H1 (cell line): ENCODE data around the gene PLAAT2. TPM values are rescaled to one million over a fixed set of nuclear protein-coding genes. Genes with fewer than 3 reads are reported as not detected.

Experiments
- CTCF ChIA-PET: fragments of 300-600 bp; sonication (Branson Sonifier 250); formaldehyde crosslinking; loops from one replicate; lab custom pipeline; 2021; ENCODE audit not compliant: partially characterized antibody; lab: Charles Lee
- POLR2A ChIA-PET: fragments of 300-600 bp; sonication (Branson Sonifier 250); formaldehyde crosslinking; loops from one replicate; lab custom pipeline; 2021; ENCODE audit warnings: inconsistent platforms; ENCODE audit not compliant: partially characterized antibody; lab: Charles Lee
- DNase-seq, 2 experiments: peaks; one replicate each; pipeline versions ENCODE4 v3.0.0 to v3.0.0-alpha.2; 2010 to 2022; ENCODE audit warnings: low spot score in 2 of 2, low read depth in 1 of 2, mixed read lengths in 1 of 2
- FAIRE-seq: peaks from 2 replicates; lab custom pipeline; 2011; peaks lifted over from hg19 to GRCh38; lab: Jason Lieb, UNC
- H2AFZ ChIP-seq: 2 replicates; pipeline ENCODE4 v1.8.1; 2012; ENCODE audit warnings: low read length, inconsistent platforms
- H2AK5ac ChIP-seq: 2 replicates; pipeline ENCODE4 v1.6.1; 2013; ENCODE audit warnings: low read depth, low read length
- H2BK120ac ChIP-seq: replicated peaks from 2 replicates; pipeline ENCODE3; 2013; ENCODE audit warnings: low read depth, low read length, inconsistent platforms
- H2BK12ac ChIP-seq: 2 replicates; pipeline ENCODE4 v1.6.1; 2013; ENCODE audit warnings: low read depth, low read length
- H2BK15ac ChIP-seq: 2 replicates; pipeline ENCODE4 v1.6.1; 2013; ENCODE audit warnings: low read length
- H2BK20ac ChIP-seq: 2 replicates; pipeline ENCODE4 v1.6.1; 2013; ENCODE audit warnings: low read length
- H2BK5ac ChIP-seq: 2 replicates; pipeline ENCODE4 v1.6.1; 2013; ENCODE audit warnings: low read depth, low read length
- H3K14ac ChIP-seq: 2 replicates; pipeline ENCODE4 v1.6.1; 2013; ENCODE audit warnings: inconsistent platforms; ENCODE audit not compliant: insufficient read length
- H3K18ac ChIP-seq: 2 replicates; pipeline ENCODE4 v1.6.1; 2013; ENCODE audit warnings: low read length; ENCODE audit errors: extremely low read depth
- H3K23ac ChIP-seq: 2 replicates; pipeline ENCODE4 v1.6.1; 2013; ENCODE audit warnings: inconsistent platforms; ENCODE audit not compliant: insufficient read length
- H3K23me2 ChIP-seq: 2 replicates; pipeline ENCODE4 v1.6.1; 2013; ENCODE audit warnings: low read depth, low read length
- H3K27ac ChIP-seq: 2 replicates; pipeline ENCODE4 v1.6.1; 2011; ENCODE audit warnings: low read depth, low read length, inconsistent platforms
- H3K27me3 ChIP-seq, 4 experiments: replicated peaks in 1 of 4; 1 replicate in 1 of 4; 2 replicates in 3 of 4; pipeline versions ENCODE4 v1.6.1 to v1.8.1; 2011 to 2013; ENCODE audit warnings: low read length in 3 of 4, mild to moderate bottlenecking in 3 of 4, inconsistent platforms in 2 of 4, mixed read lengths in 2 of 4, moderate library complexity in 1 of 4; ENCODE audit not compliant: control insufficient read depth in 3 of 4, insufficient read depth in 3 of 4; ENCODE audit errors: extremely low read depth in 1 of 4
- H3K36me3 ChIP-seq, 4 experiments: 2 replicates each; pipeline versions ENCODE4 v1.6.1 to v1.8.1; 2011 to 2013; ENCODE audit warnings: mild to moderate bottlenecking in 4 of 4, low read length in 3 of 4, moderate library complexity in 2 of 4, control low read depth in 1 of 4, inconsistent platforms in 1 of 4; ENCODE audit not compliant: insufficient read depth in 4 of 4, control insufficient read depth in 2 of 4
- H3K4ac ChIP-seq: replicated peaks from 2 replicates; pipeline ENCODE3; 2013; ENCODE audit warnings: low read length, low read depth, mixed read lengths, inconsistent platforms; ENCODE audit not compliant: insufficient read length
- H3K4me1 ChIP-seq, 4 experiments: replicated peaks in 1 of 4; 1 replicate in 1 of 4; 2 replicates in 3 of 4; pipeline versions ENCODE4 v1.6.1 to v1.8.1; 2011 to 2013; ENCODE audit warnings: low read length in 3 of 4, inconsistent platforms in 2 of 4, mixed read lengths in 1 of 4; ENCODE audit not compliant: insufficient read depth in 4 of 4, control insufficient read depth in 3 of 4
- H3K4me2 ChIP-seq, 2 experiments: 2 replicates each; pipeline versions ENCODE4 v1.6.1 to v1.8.1; 2011 to 2013; ENCODE audit warnings: low read depth in 2 of 2, low read length in 2 of 2, control low read depth in 1 of 2, inconsistent platforms in 1 of 2, mild to moderate bottlenecking in 1 of 2; ENCODE audit not compliant: insufficient read depth in 1 of 2
- H3K4me3 ChIP-seq, 4 experiments: fragments of 200-600, 300-600 bp in 1 of 4; sonication (generic), shearing (Covaris generic), sonication (Bioruptor Twin) in 1 of 4; 2 replicates each; pipeline versions ENCODE4 v1.5.1 to v1.8.1; 2011 to 2016; ENCODE audit warnings: low read length in 4 of 4, low read depth in 3 of 4, control low read depth in 2 of 4, inconsistent platforms in 2 of 4, mild to moderate bottlenecking in 2 of 4, mixed read lengths in 1 of 4, moderate library complexity in 1 of 4; ENCODE audit not compliant: insufficient read depth in 2 of 4; ENCODE audit errors: extremely low read depth in 1 of 4
- H3K56ac ChIP-seq: replicated peaks from 2 replicates; pipeline ENCODE3; 2013; ENCODE audit warnings: low read depth, mild to moderate bottlenecking, mixed read lengths, low read length, inconsistent platforms; ENCODE audit not compliant: insufficient read length
- H3K79me1 ChIP-seq: 2 replicates; pipeline ENCODE4 v1.6.1; 2013; ENCODE audit warnings: low read depth, low read length, control low read depth
- H3K79me2 ChIP-seq, 2 experiments: 2 replicates each; pipeline versions ENCODE4 v1.6.1 to v1.8.1; 2012 to 2013; ENCODE audit warnings: low read length in 2 of 2, mild to moderate bottlenecking in 2 of 2, inconsistent platforms in 1 of 2; ENCODE audit not compliant: insufficient read depth in 2 of 2, control insufficient read depth in 1 of 2
- H3K9ac ChIP-seq, 4 experiments: replicated peaks in 1 of 4; 1 replicate in 1 of 4; 2 replicates in 3 of 4; pipeline versions ENCODE4 v1.6.1 to v1.8.1; 2011 to 2013; ENCODE audit warnings: low read depth in 3 of 4, low read length in 3 of 4, control low read depth in 2 of 4, mild to moderate bottlenecking in 2 of 4, moderate library complexity in 2 of 4, inconsistent platforms in 1 of 4; ENCODE audit errors: extremely low read depth in 1 of 4
- H3K9me3 ChIP-seq, 2 experiments: 2 replicates each; pipeline versions ENCODE4 v1.6.1 to v1.8.1; 2012 to 2013; ENCODE audit warnings: mild to moderate bottlenecking in 2 of 2, moderate library complexity in 2 of 2, control low read depth in 1 of 2, inconsistent platforms in 1 of 2, low read depth in 1 of 2, low read length in 1 of 2, mixed read lengths in 1 of 2; ENCODE audit not compliant: insufficient read depth in 2 of 2
- H4K20me1 ChIP-seq, 2 experiments: replicated peaks in 1 of 2; 2 replicates each; pipeline versions ENCODE3 to v1.8.1; 2011 to 2013; ENCODE audit warnings: inconsistent platforms in 2 of 2, low read length in 2 of 2, mild to moderate bottlenecking in 1 of 2; ENCODE audit not compliant: insufficient read depth in 2 of 2, control insufficient read depth in 1 of 2
- H4K5ac ChIP-seq: 2 replicates; pipeline ENCODE4 v1.6.1; 2013; ENCODE audit warnings: low read length, low read depth, mixed read lengths, inconsistent platforms; ENCODE audit not compliant: insufficient read length
- H4K8ac ChIP-seq: 2 replicates; pipeline ENCODE4 v1.8.0; 2013; ENCODE audit warnings: mild to moderate bottlenecking, moderate library complexity, low read length, inconsistent platforms; ENCODE audit not compliant: insufficient read depth; ENCODE audit errors: extremely low read depth
- H4K91ac ChIP-seq: replicated peaks from 2 replicates; pipeline ENCODE3; 2013; ENCODE audit warnings: low read length, mixed read lengths, inconsistent platforms; ENCODE audit not compliant: insufficient read length
- EZH2 ChIP-seq: fragments of 200-600 bp; sonication (generic); IDR thresholded peaks from 2 replicates; pipeline ENCODE4 v1.7.1; 2012; ENCODE audit warnings: low read depth, mild to moderate bottlenecking, moderate library complexity, low read length, inconsistent platforms; ENCODE audit not compliant: severe bottlenecking
- HDAC6 ChIP-seq: IDR thresholded peaks from one replicate; pipeline ENCODE4 v1.7.1; 2012; ENCODE audit warnings: low read depth, mild to moderate bottlenecking, inconsistent platforms, low read length, moderate library complexity
- JUND ChIP-seq: IDR thresholded peaks from 2 replicates; pipeline ENCODE4 v1.6.1; 2011; ENCODE audit warnings: mild to moderate bottlenecking, improper control_type of control experiment, low read length
- POLR2AphosphoS5 ChIP-seq: IDR thresholded peaks from 2 replicates; pipeline ENCODE4 v1.6.1; 2011; ENCODE audit warnings: low read depth, low read length
- RXRA ChIP-seq: IDR thresholded peaks from 2 replicates; pipeline ENCODE4 v1.6.1; 2011; ENCODE audit warnings: low read depth, mild to moderate bottlenecking, low read length, moderate library complexity; ENCODE audit not compliant: insufficient read depth
- TCF12 ChIP-seq: IDR thresholded peaks from 2 replicates; pipeline ENCODE4 v1.6.1; 2011; ENCODE audit warnings: low read depth, mild to moderate bottlenecking, low read length
- TEAD4 ChIP-seq: IDR thresholded peaks from 2 replicates; pipeline ENCODE4 v1.6.1; 2012; ENCODE audit warnings: low read depth, low read length, inconsistent platforms, mixed read lengths
- WGBS, 2 experiments: shearing (Covaris generic) in 1 of 2; methylation state at CpG; one replicate each; pipeline versions ENCODE4 v1.1.6 to v1.1.7; 2013 to 2015; ENCODE audit warnings: low lambda C conversion rate in 2 of 2, mixed read lengths in 2 of 2, inconsistent platforms in 1 of 2, low coverage in 1 of 2, missing lambda C conversion rate in 1 of 2; ENCODE audit not compliant: insufficient replicate concordance in 2 of 2, insufficient coverage in 1 of 2, insufficient read length in 1 of 2; ENCODE audit errors: extremely low coverage in 1 of 2, missing lambda C conversion rate in 1 of 2; 5-methylcytosine and 5-hydroxymethylcytosine counted together
- polyA plus RNA-seq, 7 experiments: library from polyadenylated mRNA; depleted of rRNA in 3 of 7; stranded (reverse) in 5 of 7; unstranded in 2 of 7; fragments of >200 nt in 5 of 7; fragments of 200-250 nt in 2 of 7; gene quantifications; 1 replicate in 5 of 7; 2 replicates in 1 of 7; 4 replicates in 1 of 7; pipeline versions ENCODE4 v1.2.1 to v1.2.3, GENCODE V29; 2011 to 2013; ENCODE audit warnings: missing spikeins in 2 of 7, mixed read lengths in 2 of 7
- total RNA-seq: library from RNA; stranded (reverse); fragmentation: NEBNext Ultra II Directional; extraction: Animal tissue kit (Norgen Biotek cat#: 25700); gene quantifications from 2 replicates; pipeline ENCODE4 v1.2.1, GENCODE V29; 2021
- TF ChIP-seq, protein P1 (sequence below): IDR thresholded peaks from 2 replicates; pipeline ENCODE4 v1.6.1; 2011; ENCODE audit warnings: low read depth, mild to moderate bottlenecking, low read length; ENCODE audit not compliant: insufficient read depth

Gene PLAAT2
- total and polyA plus RNA-seq, 2 of the 8 experiments (the other 6 are each of a cell fraction or from before 2014, with no cell fraction given) = 0.39 TPM; not detected in 1

DNA sequence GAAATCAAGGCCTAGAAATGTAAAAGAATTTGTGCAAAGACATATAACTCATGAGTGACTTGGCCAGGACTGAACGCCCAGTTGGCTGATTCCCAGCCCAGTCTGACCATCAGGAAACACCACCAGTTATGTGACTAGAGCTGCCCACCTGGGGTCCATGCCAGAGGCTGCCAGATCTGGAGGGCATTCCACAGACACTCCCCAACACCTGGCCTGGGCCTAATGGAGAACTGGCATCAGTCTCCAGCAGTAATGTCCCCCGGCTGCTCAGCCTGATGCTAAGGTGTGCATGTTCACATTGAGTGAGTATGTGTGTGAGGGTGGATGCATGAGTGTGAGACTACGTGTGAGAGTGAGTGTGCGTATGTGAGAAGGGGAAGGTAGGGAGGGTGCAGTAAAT is 35.4 kb upstream of the PLAAT2 start:
- Histone ChIP-seq H3K4me1 (peaks cover 0 to 5% (median 1%) of the 10 kb centered on the region in 4 experiments; a peak in 3 of 7 replicates), H3K79me1 (peaks cover 9% of the 10 kb centered on the region), H3K56ac (no peak overlapping the region), H3K27ac (no peak overlapping the region), H4K20me1 (peaks cover 2 to 8% of the 10 kb centered on the region in 2 experiments), H2BK5ac (0 out of 2 replicates have a peak overlapping the region, but pooled peaks have one; percentile 35), H2BK20ac (no peak overlapping the region), H3K14ac (no peak overlapping the region), H3K79me2 (peaks cover 2 to 39% of the 10 kb centered on the region in 2 experiments; a peak in 3 of 4 replicates), H3K23ac (no peak overlapping the region), H3K4me2 (no peak overlapping the region), H4K5ac (no peak overlapping the region), H3K9ac (no peak overlapping the region), H3K4ac (no peak overlapping the region), H4K8ac (peak overlapping the region; percentile 0; the same call in 1 of the 2 replicates), H3K9me3 (peaks cover 0 to 2% of the 10 kb centered on the region in 2 experiments; a peak in 2 of 4 replicates), H2BK15ac (0 out of 2 replicates have a peak overlapping the region, but pooled peaks have one; percentile 34), H3K23me2 (no peaks in the 10 kb centered on the region), H2BK12ac (0 out of 2 replicates have a peak overlapping the region, but pooled peaks have one; percentile 70), H3K36me3 (peaks cover 0 to 28% (median 13%) of the 10 kb centered on the region in 4 experiments; a peak in 5 of 8 replicates), H2AK5ac (peak overlapping the region; percentile 25; the same call in 1 of the 2 replicates), H3K27me3 (no peaks in the 10 kb centered on the region), H3K18ac (no peak overlapping the region), H3K4me3 (no peak overlapping the region), H4K91ac (no peak overlapping the region), H2BK120ac (no peak overlapping the region), H2AFZ (no peak overlapping the region)
- no peak for TF ChIP-seq TCF12
- TF ChIP-seq JUND = no peak
- TF ChIP-seq POLR2AphosphoS5 = no peak
- TF ChIP-seq, protein P1, sequence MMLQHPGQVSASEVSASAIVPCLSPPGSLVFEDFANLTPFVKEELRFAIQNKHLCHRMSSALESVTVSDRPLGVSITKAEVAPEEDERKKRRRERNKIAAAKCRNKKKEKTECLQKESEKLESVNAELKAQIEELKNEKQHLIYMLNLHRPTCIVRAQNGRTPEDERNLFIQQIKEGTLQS = no peak
- TF ChIP-seq EZH2 = no peak
- TF ChIP-seq HDAC6 = no peak
- TF ChIP-seq RXRA = no peak
- TF ChIP-seq TEAD4 = no peak
- DNase-seq (no peak), FAIRE-seq (no peak)
- CTCF ChIA-PET = interaction anchor here (0.9 kb wide), 1 partner anchor 89 kb away, joined by 4 read pairs; no protein-coding TSS in a partner anchor
- WGBS, 2 experiments = 93% methylated on average over 4 of the region's 4 CpGs; no CpG with 5 or more reads in 1 of the 2 experiments
- POLR2A ChIA-PET = no interaction called here
